ENCODE data around the gene CD82.

- TF ChIP-seq POLR2A (IDR thresholded peaks at IDR 0.05; ENCODE audit: control extremely low read depth in 1 of 2, low read depth in 2 of 2, low read length in 2 of 2): no peak
- TF ChIP-seq ASH2L (IDR thresholded peaks at IDR 0.05; ENCODE audit: low read length): no peak
- no peak for TF ChIP-seq RFX5 (IDR thresholded peaks at IDR 0.05; ENCODE audit: borderline replicate concordance, low read depth, low read length)
- TF ChIP-seq EP300 (IDR thresholded peaks at IDR 0.05; ENCODE audit: borderline replicate concordance in 1 of 2, low read depth in 2 of 2, low read length in 2 of 2): no peak
- TF ChIP-seq GABPA (IDR thresholded peaks at IDR 0.05; ENCODE audit: borderline replicate concordance, insufficient read depth, low read length): no peak
- TF ChIP-seq CTCF (IDR thresholded peaks at IDR 0.05; ENCODE audit: control extremely low read depth in 1 of 3, insufficient read depth in 1 of 3, low read depth in 1 of 3, low read length in 3 of 3): no peak
- no peak for TF ChIP-seq SIN3A (conservative IDR thresholded peaks at IDR 0.05 in 1 of 2, IDR thresholded peaks at IDR 0.05 in 1 of 2; ENCODE audit: low read depth in 1 of 2, low read length in 2 of 2)
- no peak for TF ChIP-seq ZNF274 (IDR thresholded peaks at IDR 0.05; ENCODE audit: borderline replicate concordance, extremely low read depth, low read length)
- no peak for TF ChIP-seq POLR2AphosphoS5 (IDR thresholded peaks at IDR 0.05; ENCODE audit: low read depth, low read length)
- TF ChIP-seq SP1 (IDR thresholded peaks at IDR 0.05; ENCODE audit: low read depth, low read length): no peak
- TF ChIP-seq MAFK (IDR thresholded peaks at IDR 0.05; ENCODE audit: low read depth, low read length): no peak
- no peak for TF ChIP-seq JUND (IDR thresholded peaks at IDR 0.05; ENCODE audit: low read length)
Measured at GRCh38 chr11:44657836-44658505, 92.5 kb downstream of the CD82 start.
